ENCODE measurements around the gene AIMP1.
A peak's percentile ranks its signal among the peaks of the same experiment; 100 is the strongest.

Gene AIMP1

GRCh38 chr4:106329041-106329618 lies 12.8 kb downstream of the AIMP1 start:
- H3K14ac ChIP-seq (ENCODE audit: low read length in 2 of 2) = no peak overlapping the region
- WGBS = no CpG with 5 or more reads among the region's 1 CpG

GRCh38 chr4:106333186-106333585 lies 16.8 kb downstream of the AIMP1 start:
- 100% methylated on average over 1 of the region's 5 CpGs for WGBS
- Histone ChIP-seq H3K4me3 (ENCODE audit: insufficient read depth in 1 of 2, low read depth in 1 of 2, low read length in 2 of 2) (no peak overlapping the region), H3K4ac (ENCODE audit: low read depth in 1 of 2, low read length in 2 of 2) (no peak overlapping the region), H2BK5ac (ENCODE audit: low read depth, low read length, poor library complexity, severe bottlenecking) (no peak overlapping the region), H3K27me3 (ENCODE audit: control insufficient read depth in 1 of 2, insufficient read depth in 1 of 2, low read length in 2 of 2) (no peaks in the 10 kb centered on the region), H3K27ac (ENCODE audit: low read length, poor library complexity, severe bottlenecking) (no peak overlapping the region), H3K4me1 (ENCODE audit: control insufficient read depth, insufficient read depth, low read depth, low read length) (peaks cover 4% of the 10 kb centered on the region), H2BK12ac (ENCODE audit: low read length in 2 of 2) (no peak overlapping the region), H3K14ac (ENCODE audit: low read length in 2 of 2) (no peak overlapping the region), H3K9me3 (ENCODE audit: control insufficient read depth, low read length) (peaks cover 4% of the 10 kb centered on the region), H4K91ac (ENCODE audit: low read length) (no peak overlapping the region), H3K9ac (ENCODE audit: low read length) (no peak overlapping the region), H3K18ac (ENCODE audit: low read depth in 1 of 2, low read length in 2 of 2) (no peak overlapping the region), H2AK5ac (ENCODE audit: low read length, severe bottlenecking) (no peak overlapping the region), H2AFZ (ENCODE audit: low read depth, low read length) (no peak overlapping the region), H3K4me2 (ENCODE audit: low read length, poor library complexity, severe bottlenecking) (no peak overlapping the region), H4K8ac (ENCODE audit: low read length) (no peak overlapping the region), H3K36me3 (ENCODE audit: control insufficient read depth in 1 of 2, insufficient read depth in 2 of 2, low read depth in 1 of 2, low read length in 2 of 2) (peaks cover 2 to 96% of the 10 kb centered on the region in 2 experiments), H2BK15ac (ENCODE audit: low read depth, poor library complexity, severe bottlenecking) (no peak overlapping the region), H3K23ac (ENCODE audit: low read length in 2 of 2) (no peak overlapping the region), H2BK120ac (ENCODE audit: low read depth, low read length) (no peak overlapping the region), H3K79me1 (replicated peaks; ENCODE audit: low read length, poor library complexity, severe bottlenecking) (peaks cover 9% of the 10 kb centered on the region)
- no peak for DNase-seq

More at GRCh38 chr4:106329041-106329618, 12.8 kb downstream of the AIMP1 start:
- no peak overlapping the region for H2AK5ac ChIP-seq (ENCODE audit: low read length, severe bottlenecking)
- H2BK15ac ChIP-seq (ENCODE audit: low read depth, poor library complexity, severe bottlenecking) = no peak overlapping the region
- peak overlapping the region; percentile 69 for H3K9ac ChIP-seq (ENCODE audit: low read length)
- no peak overlapping the region for H4K91ac ChIP-seq (ENCODE audit: low read length)
- no peak overlapping the region for H3K4me3 ChIP-seq (ENCODE audit: insufficient read depth in 1 of 2, low read depth in 1 of 2, low read length in 2 of 2)
- no peaks in the 10 kb centered on the region for H3K9me3 ChIP-seq (ENCODE audit: control insufficient read depth, low read length)
- H4K8ac ChIP-seq (ENCODE audit: low read length) = no peak overlapping the region
- peaks cover 7% of the 10 kb centered on the region for H3K79me1 ChIP-seq (replicated peaks; ENCODE audit: low read length, poor library complexity, severe bottlenecking)
- H3K4me1 ChIP-seq (ENCODE audit: control insufficient read depth, insufficient read depth, low read depth, low read length) = peaks cover under 1% of the 10 kb centered on the region
- H2BK12ac ChIP-seq (ENCODE audit: low read length in 2 of 2) = no peak overlapping the region
- H3K18ac ChIP-seq (ENCODE audit: low read depth in 1 of 2, low read length in 2 of 2) = no peak overlapping the region
- H3K23ac ChIP-seq (ENCODE audit: low read length in 2 of 2) = no peak overlapping the region
- H3K4ac ChIP-seq (ENCODE audit: low read depth in 1 of 2, low read length in 2 of 2) = no peak overlapping the region
- peak; percentile 62 for DNase-seq
- H2BK5ac ChIP-seq (ENCODE audit: low read depth, low read length, poor library complexity, severe bottlenecking) = no peak overlapping the region
- no peak overlapping the region for H3K27ac ChIP-seq (ENCODE audit: low read length, poor library complexity, severe bottlenecking)
- H2AFZ ChIP-seq (ENCODE audit: low read depth, low read length) = no peak overlapping the region
- H2BK120ac ChIP-seq (ENCODE audit: low read depth, low read length) = no peak overlapping the region
- H3K4me2 ChIP-seq (ENCODE audit: low read length, poor library complexity, severe bottlenecking) = no peak overlapping the region
- peaks cover 3 to 86% of the 10 kb centered on the region in 2 experiments for H3K36me3 ChIP-seq (ENCODE audit: control insufficient read depth in 1 of 2, insufficient read depth in 2 of 2, low read depth in 1 of 2, low read length in 2 of 2)
- no peaks in the 10 kb centered on the region for H3K27me3 ChIP-seq (ENCODE audit: control insufficient read depth in 1 of 2, insufficient read depth in 1 of 2, low read length in 2 of 2)

- Histone ChIP-seq H3K36me3 (ENCODE audit: control insufficient read depth in 1 of 2, insufficient read depth in 2 of 2, low read depth in 1 of 2, low read length in 2 of 2) (peaks cover 12 to 97% of the 10 kb centered on the region in 2 experiments), H2BK12ac (ENCODE audit: low read length in 2 of 2) (no peak overlapping the region), H3K14ac (ENCODE audit: low read length in 2 of 2) (no peak overlapping the region), H2AK5ac (ENCODE audit: low read length, severe bottlenecking) (no peak overlapping the region), H3K4ac (ENCODE audit: low read depth in 1 of 2, low read length in 2 of 2) (no peak overlapping the region), H3K18ac (ENCODE audit: low read depth in 1 of 2, low read length in 2 of 2) (no peak overlapping the region), H2BK120ac (ENCODE audit: low read depth, low read length) (no peak overlapping the region), H3K79me1 (replicated peaks; ENCODE audit: low read length, poor library complexity, severe bottlenecking) (peaks cover 15% of the 10 kb centered on the region), H2AFZ (ENCODE audit: low read depth, low read length) (no peak overlapping the region), H3K27me3 (ENCODE audit: control insufficient read depth in 1 of 2, insufficient read depth in 1 of 2, low read length in 2 of 2) (no peaks in the 10 kb centered on the region), H3K9ac (ENCODE audit: low read length) (no peak overlapping the region), H2BK5ac (ENCODE audit: low read depth, low read length, poor library complexity, severe bottlenecking) (no peak overlapping the region), H2BK15ac (ENCODE audit: low read depth, poor library complexity, severe bottlenecking) (no peak overlapping the region), H3K4me2 (ENCODE audit: low read length, poor library complexity, severe bottlenecking) (no peak overlapping the region), H3K9me3 (ENCODE audit: control insufficient read depth, low read length) (peaks cover 4% of the 10 kb centered on the region), H4K8ac (ENCODE audit: low read length) (no peak overlapping the region), H4K91ac (ENCODE audit: low read length) (no peak overlapping the region), H3K4me3 (ENCODE audit: insufficient read depth in 1 of 2, low read depth in 1 of 2, low read length in 2 of 2) (no peak overlapping the region), H3K27ac (ENCODE audit: low read length, poor library complexity, severe bottlenecking) (peak overlapping the region; percentile 26), H3K23ac (ENCODE audit: low read length in 2 of 2) (no peak overlapping the region), H3K4me1 (ENCODE audit: control insufficient read depth, insufficient read depth, low read depth, low read length) (peaks cover 4% of the 10 kb centered on the region)
- no peak for DNase-seq
- WGBS = 91% methylated on average over 1 of the region's 1 CpG
Observed at GRCh38 chr4:106334741-106335470, 18.6 kb downstream of the AIMP1 start.

GRCh38 chr4:106336618-106337017 lies 20.3 kb downstream of the AIMP1 start:
- no peak overlapping the region for H3K4ac ChIP-seq (ENCODE audit: low read depth in 1 of 2, low read length in 2 of 2)
- no peak overlapping the region for H3K9ac ChIP-seq (ENCODE audit: low read length)
- no peak overlapping the region for H4K8ac ChIP-seq (ENCODE audit: low read length)
- H3K27ac ChIP-seq (ENCODE audit: low read length, poor library complexity, severe bottlenecking) = peak overlapping the region; percentile 37
- no peak overlapping the region for H2BK5ac ChIP-seq (ENCODE audit: low read depth, low read length, poor library complexity, severe bottlenecking)
- no peak overlapping the region for H4K91ac ChIP-seq (ENCODE audit: low read length)
- no peak overlapping the region for H3K4me3 ChIP-seq (ENCODE audit: insufficient read depth in 1 of 2, low read depth in 1 of 2, low read length in 2 of 2)
- no peak overlapping the region for H3K4me2 ChIP-seq (ENCODE audit: low read length, poor library complexity, severe bottlenecking)
- no peaks in the 10 kb centered on the region for H3K27me3 ChIP-seq (ENCODE audit: control insufficient read depth in 1 of 2, insufficient read depth in 1 of 2, low read length in 2 of 2)
- H3K79me1 ChIP-seq (replicated peaks; ENCODE audit: low read length, poor library complexity, severe bottlenecking) = peaks cover 16% of the 10 kb centered on the region
- peaks cover 12 to 94% of the 10 kb centered on the region in 2 experiments for H3K36me3 ChIP-seq (ENCODE audit: control insufficient read depth in 1 of 2, insufficient read depth in 2 of 2, low read depth in 1 of 2, low read length in 2 of 2)
- H3K23ac ChIP-seq (ENCODE audit: low read length in 2 of 2) = no peak overlapping the region
- H3K18ac ChIP-seq (ENCODE audit: low read depth in 1 of 2, low read length in 2 of 2) = no peak overlapping the region
- H2BK12ac ChIP-seq (ENCODE audit: low read length in 2 of 2) = no peak overlapping the region
- H3K9me3 ChIP-seq (ENCODE audit: control insufficient read depth, low read length) = peaks cover 13% of the 10 kb centered on the region
- no peak overlapping the region for H2AK5ac ChIP-seq (ENCODE audit: low read length, severe bottlenecking)
- peaks cover 4% of the 10 kb centered on the region for H3K4me1 ChIP-seq (ENCODE audit: control insufficient read depth, insufficient read depth, low read depth, low read length)
- H2AFZ ChIP-seq (ENCODE audit: low read depth, low read length) = no peak overlapping the region
- no peak for DNase-seq
- no peak overlapping the region for H2BK120ac ChIP-seq (ENCODE audit: low read depth, low read length)
- 100% methylated on average over 1 of the region's 3 CpGs for WGBS
- H2BK15ac ChIP-seq (ENCODE audit: low read depth, poor library complexity, severe bottlenecking) = no peak overlapping the region
- H3K14ac ChIP-seq (ENCODE audit: low read length in 2 of 2) = no peak overlapping the region
